Spleen (tissue), 11 donors: ENCODE results near the gene PRIMPOL. TPM values are rescaled to one million over a fixed set of nuclear protein-coding genes. Genes with fewer than 3 reads are reported as not detected.

Experiments used
- DNase-seq: peaks from one replicate; pipeline ENCODE4 v3.0.0-alpha.2; 2020
- H3K27ac ChIP-seq, 8 donors: fragments of 200-600 bp; sonication (generic) in 7 of 8; 1 replicate in 4 of 8; 2 replicates in 4 of 8; pipeline versions ENCODE4 v1.5.0 to v1.8.0; 2016 to 2021; ENCODE audit warnings: inconsistent platforms in 4 of 8, mild to moderate bottlenecking in 4 of 8, moderate library complexity in 1 of 8
- H3K27me3 ChIP-seq, 7 donors: fragments of 200-600 bp; sonication (generic) in 6 of 7; replicated peaks in 1 of 7; 1 replicate in 4 of 7; 2 replicates in 3 of 7; pipeline versions ENCODE4 v1.5.0 to v1.8.0; 2016 to 2021; ENCODE audit warnings: inconsistent platforms in 3 of 7, mild to moderate bottlenecking in 1 of 7
- H3K36me3 ChIP-seq, 6 donors: fragments of 200-600 bp; sonication (generic) in 5 of 6; 1 replicate in 4 of 6; 2 replicates in 2 of 6; pipeline versions ENCODE4 v1.5.0 to v1.8.0; 2016 to 2021; ENCODE audit warnings: inconsistent platforms in 2 of 6
- H3K4me1 ChIP-seq, 6 donors: fragments of 200-600 bp; sonication (generic) in 5 of 6; 1 replicate in 3 of 6; 2 replicates in 3 of 6; pipeline versions ENCODE4 v1.5.0 to v1.8.0; 2016 to 2021; ENCODE audit warnings: inconsistent platforms in 3 of 6
- H3K4me3 ChIP-seq, 8 donors: fragments of 200-600 bp; sonication (generic) in 7 of 8; 1 replicate in 4 of 8; 2 replicates in 4 of 8; pipeline versions ENCODE4 v1.5.0 to v1.8.0; 2016 to 2021; ENCODE audit warnings: inconsistent platforms in 4 of 8, mild to moderate bottlenecking in 4 of 8, moderate library complexity in 2 of 8
- H3K9me3 ChIP-seq, 8 donors: fragments of 200-600 bp; sonication (generic) in 7 of 8; 1 replicate in 4 of 8; 2 replicates in 4 of 8; pipeline versions ENCODE4 v1.5.0 to v1.8.0; 2016 to 2021; ENCODE audit warnings: inconsistent platforms in 4 of 8
- POLR2A ChIP-seq, 3 donors: fragments of 450-650 bp; IDR thresholded peaks; one replicate each; pipeline ENCODE4 v1.5.1; 2017; ENCODE audit warnings: antibody characterized with exemption in 3 of 3, mild to moderate bottlenecking in 1 of 3
- POLR2AphosphoS5 ChIP-seq, 3 donors: sonication (generic); formaldehyde crosslinking; IDR thresholded peaks; one replicate each; pipeline ENCODE4 v1.5.1; 2017; ENCODE audit warnings: antibody characterized with exemption in 3 of 3
- WGBS, 5 donors: extraction: QIAGEN DNeasy Blood & Tissue Kit in 3 of 5; methylation state at CpG; one replicate each; pipeline versions ENCODE4 v1.1.5 to v1.1.7; 2013 to 2018; 5-methylcytosine and 5-hydroxymethylcytosine counted together
- intact Hi-C: fragments of 100-400 bp; cut with DNase I; formaldehyde crosslinking; loops from one replicate; pipeline ENCODE4 v1.15.0; 2023; ENCODE audit warnings: low total_unique reads
- polyA plus RNA-seq, 3 donors: library from polyadenylated mRNA; stranded (reverse); fragments of 200-250 nt; gene quantifications; one replicate each; pipeline ENCODE4 v1.2.1, GENCODE V29; 2013
- total RNA-seq, 7 donors: library from RNA; depleted of rRNA in 3 of 7; stranded (reverse); fragments of >200 nt in 3 of 7; fragmentation: NEBNext Ultra II Directional in 4 of 7; extraction: Animal tissue kit (Norgen Biotek cat#: 25700) in 4 of 7; gene quantifications; one replicate each; pipeline versions ENCODE4 v1.1.0 to v1.2.1, GENCODE V29; 2016 to 2021
- TF ChIP-seq, protein P1 (sequence below), 11 experiments: fragments of 200-600 bp in 7 of 11; fragments of 450-650 bp in 4 of 11; sonication (generic) in 4 of 11; IDR thresholded peaks in 8 of 11; conservative IDR thresholded peaks in 3 of 11; 1 replicate in 7 of 11; 2 replicates in 4 of 11; pipeline versions ENCODE4 v1.4.0 to v1.8.0; 2016 to 2021; ENCODE audit warnings: antibody characterized with exemption in 11 of 11, inconsistent platforms in 4 of 11, mild to moderate bottlenecking in 1 of 11
- donor health status: healthy with polysubstance abuse.
- donor health status: DM: no; HTN: no; CAD: no; lungs with moderate emphysema.
- donor health status: DM: no; HTN: no; CAD: no.
- donor health status: Bipolar disorder and iron deficiency.
- donor health status: healthy.
- donor health status: DM: no; HTN: no; CAD: no.
- donor health status: DM: yes; HTN: yes; CAD: no.

PRIMPOL gene
- total and polyA plus RNA-seq, 10 donors = 17.0 to 46.7 (median 25.8) TPM

DNA sequence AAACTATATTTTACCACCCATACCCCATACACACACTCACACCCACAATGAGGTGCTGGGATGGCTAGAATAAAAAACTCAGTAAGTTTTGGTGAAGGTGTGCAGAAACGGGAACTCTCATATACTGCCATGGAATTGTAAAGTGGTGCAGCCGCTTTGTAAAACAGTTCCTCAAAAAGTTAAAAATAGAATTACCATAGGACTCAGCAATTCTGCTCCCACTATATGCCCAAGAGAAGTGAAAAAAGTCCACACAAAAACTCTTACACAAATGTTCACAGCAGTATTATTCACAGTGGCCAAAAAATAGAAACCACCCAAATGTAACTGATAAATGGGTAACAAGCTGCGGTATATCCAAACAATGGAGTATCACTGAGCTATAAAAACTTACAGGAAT is 77.9 kb downstream of the PRIMPOL start:
- Histone ChIP-seq H3K4me3 (no peak overlapping the region), H3K36me3 (peaks cover 0 to 24% (median 0%) of the 10 kb centered on the region in 6 donors), H3K27ac (no peak overlapping the region), H3K27me3 (no peaks in the 10 kb centered on the region), H3K9me3 (no peaks in the 10 kb centered on the region), H3K4me1 (peaks cover 0 to 5% (median under 1%) of the 10 kb centered on the region in 6 donors)
- WGBS, 5 donors = 78 to 90% (median 87%) methylated on average over 3 of the region's 3 CpGs
- TF ChIP-seq, protein P1, sequence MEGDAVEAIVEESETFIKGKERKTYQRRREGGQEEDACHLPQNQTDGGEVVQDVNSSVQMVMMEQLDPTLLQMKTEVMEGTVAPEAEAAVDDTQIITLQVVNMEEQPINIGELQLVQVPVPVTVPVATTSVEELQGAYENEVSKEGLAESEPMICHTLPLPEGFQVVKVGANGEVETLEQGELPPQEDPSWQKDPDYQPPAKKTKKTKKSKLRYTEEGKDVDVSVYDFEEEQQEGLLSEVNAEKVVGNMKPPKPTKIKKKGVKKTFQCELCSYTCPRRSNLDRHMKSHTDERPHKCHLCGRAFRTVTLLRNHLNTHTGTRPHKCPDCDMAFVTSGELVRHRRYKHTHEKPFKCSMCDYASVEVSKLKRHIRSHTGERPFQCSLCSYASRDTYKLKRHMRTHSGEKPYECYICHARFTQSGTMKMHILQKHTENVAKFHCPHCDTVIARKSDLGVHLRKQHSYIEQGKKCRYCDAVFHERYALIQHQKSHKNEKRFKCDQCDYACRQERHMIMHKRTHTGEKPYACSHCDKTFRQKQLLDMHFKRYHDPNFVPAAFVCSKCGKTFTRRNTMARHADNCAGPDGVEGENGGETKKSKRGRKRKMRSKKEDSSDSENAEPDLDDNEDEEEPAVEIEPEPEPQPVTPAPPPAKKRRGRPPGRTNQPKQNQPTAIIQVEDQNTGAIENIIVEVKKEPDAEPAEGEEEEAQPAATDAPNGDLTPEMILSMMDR (IDR thresholded peaks at IDR 0.05 in 8 of 11, conservative IDR thresholded peaks at IDR 0.05 in 3 of 11) = no peak
- TF ChIP-seq POLR2AphosphoS5 (IDR thresholded peaks at IDR 0.05) = no peak
- no peak for TF ChIP-seq POLR2A (IDR thresholded peaks at IDR 0.05)
- intact Hi-C loops = loop anchor here (10.0 kb wide), 1 partner anchor 463 kb away; no protein-coding TSS in a partner anchor
- no peak for DNase-seq

DNA sequence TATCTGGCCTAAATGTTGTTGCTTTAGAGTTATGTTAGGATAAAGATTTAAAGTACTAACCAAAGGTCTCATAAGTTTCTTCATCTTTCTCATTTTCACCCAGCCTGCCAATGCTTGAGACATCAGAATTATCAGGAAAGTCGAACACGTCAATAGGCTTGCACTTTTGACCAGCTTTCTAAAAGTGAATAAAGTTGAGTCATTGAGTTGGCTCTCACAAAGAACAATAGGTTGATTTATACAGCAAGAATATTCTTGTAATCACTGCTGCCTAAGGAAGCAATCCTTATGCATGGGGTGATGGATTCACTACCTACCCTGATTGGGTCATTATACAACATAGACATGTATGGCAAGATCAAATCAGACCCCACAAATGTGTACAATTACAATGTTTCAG is 79.3 kb downstream of the PRIMPOL start:
- peaks cover 0 to 24% (median 0%) of the 10 kb centered on the region in 6 donors for H3K36me3 ChIP-seq
- TF ChIP-seq POLR2AphosphoS5 (IDR thresholded peaks at IDR 0.05) (no peak), POLR2A (IDR thresholded peaks at IDR 0.05) (no peak)
- TF ChIP-seq, protein P1 (IDR thresholded peaks at IDR 0.05 in 8 of 11, conservative IDR thresholded peaks at IDR 0.05 in 3 of 11) = no peak
- peaks cover 4 to 14% (median 13%) of the 10 kb centered on the region in 6 donors for H3K4me1 ChIP-seq
- H3K9me3 ChIP-seq = no peaks in the 10 kb centered on the region
- intact Hi-C loops = loop anchor here (10.0 kb wide), 1 partner anchor 464 kb away; no protein-coding TSS in a partner anchor
- H3K27me3 ChIP-seq = no peaks in the 10 kb centered on the region
- no peak overlapping the region for H3K27ac ChIP-seq
- no peak overlapping the region for H3K4me3 ChIP-seq
- WGBS, 5 donors = 66 to 98% (median 96%) methylated on average over 2 of the region's 2 CpGs
- no peak for DNase-seq

DNA sequence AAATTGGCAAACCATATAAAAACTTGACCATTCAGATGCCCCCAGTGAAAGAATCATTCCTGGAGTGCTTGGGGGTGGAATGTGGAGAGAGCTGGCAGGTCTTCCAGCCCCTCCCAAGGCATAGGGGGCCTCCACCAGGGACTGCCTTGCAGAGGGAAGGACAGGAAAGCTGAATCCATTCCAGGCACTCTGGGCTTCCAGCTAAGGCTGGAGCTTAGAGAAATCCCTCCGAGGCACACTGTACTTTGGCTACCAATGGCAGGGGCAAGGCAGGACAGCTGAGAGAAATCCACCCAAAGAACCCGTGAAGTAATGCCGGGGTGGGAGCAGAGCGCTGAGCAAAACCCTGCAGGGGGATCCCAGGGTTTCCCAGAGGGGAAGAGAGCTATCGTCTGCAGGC is 80.4 kb downstream of the PRIMPOL start:
- Histone ChIP-seq H3K4me3 (no peak overlapping the region), H3K27me3 (no peaks in the 10 kb centered on the region), H3K4me1 (peaks cover 7 to 23% (median 20%) of the 10 kb centered on the region in 6 donors), H3K36me3 (peaks cover 0 to 17% (median 0%) of the 10 kb centered on the region in 6 donors), H3K9me3 (no peaks in the 10 kb centered on the region), H3K27ac (no peak overlapping the region)
- TF ChIP-seq POLR2A (IDR thresholded peaks at IDR 0.05) (no peak), POLR2AphosphoS5 (IDR thresholded peaks at IDR 0.05) (no peak)
- TF ChIP-seq, protein P1 (IDR thresholded peaks at IDR 0.05 in 8 of 11, conservative IDR thresholded peaks at IDR 0.05 in 3 of 11) = no peak
- no peak for DNase-seq
- intact Hi-C loops = loop anchor here (10.0 kb wide), 1 partner anchor 465 kb away; no protein-coding TSS in a partner anchor
- WGBS, 5 donors = 70 to 86% (median 84%) methylated on average over 5 of the region's 5 CpGs

DNA sequence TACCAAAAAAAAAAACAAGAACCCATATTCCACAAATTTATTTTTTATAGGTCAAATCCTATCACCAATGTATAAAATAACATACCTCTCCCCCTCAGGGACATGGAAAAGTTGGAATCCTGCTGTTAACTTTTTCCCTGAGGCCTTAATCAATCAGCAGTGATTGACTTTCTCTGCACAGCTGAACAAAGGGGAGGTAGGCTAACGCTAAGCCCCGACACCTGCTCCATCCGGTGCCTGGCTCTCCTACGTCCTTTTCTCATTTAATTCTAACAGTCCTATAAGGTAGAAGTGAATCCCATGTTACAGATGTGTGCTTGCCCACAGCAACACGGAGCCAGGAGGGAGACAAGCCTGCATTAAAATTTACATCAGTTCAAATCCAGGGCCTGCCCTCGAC is 81.5 kb downstream of the PRIMPOL start:
- Histone ChIP-seq H3K27ac (no peak overlapping the region), H3K4me1 (peaks cover 7 to 25% (median 20%) of the 10 kb centered on the region in 6 donors), H3K4me3 (no peak overlapping the region), H3K36me3 (peaks cover 0 to 17% (median 0%) of the 10 kb centered on the region in 6 donors), H3K27me3 (no peaks in the 10 kb centered on the region), H3K9me3 (no peaks in the 10 kb centered on the region)
- DNase-seq = no peak
- no peak for TF ChIP-seq POLR2A (IDR thresholded peaks at IDR 0.05)
- TF ChIP-seq, protein P1 (IDR thresholded peaks at IDR 0.05 in 8 of 11, conservative IDR thresholded peaks at IDR 0.05 in 3 of 11) = no peak
- TF ChIP-seq POLR2AphosphoS5 (IDR thresholded peaks at IDR 0.05) = no peak
- intact Hi-C loops = no loop called here
- WGBS, 5 donors = 84 to 90% (median 86%) methylated on average over 6 of the region's 6 CpGs
